AG09309 (cell line): ENCODE measurements around the gene MLYCD.

ENCODE experiments used
- DNase-seq: peaks from one replicate; pipeline ENCODE4 v3.0.0-alpha.2; 2010; ENCODE audit warnings: low read depth
- H3K4me3 ChIP-seq: 2 replicates; pipeline ENCODE4 v1.5.1; 2011; ENCODE audit warnings: mild to moderate bottlenecking, low read depth, low read length, moderate library complexity; ENCODE audit not compliant: control insufficient read depth
- CTCF ChIP-seq: IDR thresholded peaks from 2 replicates; pipeline ENCODE4 v1.5.1; 2011; ENCODE audit warnings: mild to moderate bottlenecking, low read depth, low read length, inconsistent platforms; ENCODE audit not compliant: insufficient read depth, control insufficient read depth; ENCODE audit errors: missing control alignments

MLYCD gene

GRCh38 chr16:83953796-83954576 is 55.1 kb downstream of the MLYCD start:
- DNase-seq: no peak
- H3K4me3 ChIP-seq: peak overlapping the region; percentile 74

DNA sequence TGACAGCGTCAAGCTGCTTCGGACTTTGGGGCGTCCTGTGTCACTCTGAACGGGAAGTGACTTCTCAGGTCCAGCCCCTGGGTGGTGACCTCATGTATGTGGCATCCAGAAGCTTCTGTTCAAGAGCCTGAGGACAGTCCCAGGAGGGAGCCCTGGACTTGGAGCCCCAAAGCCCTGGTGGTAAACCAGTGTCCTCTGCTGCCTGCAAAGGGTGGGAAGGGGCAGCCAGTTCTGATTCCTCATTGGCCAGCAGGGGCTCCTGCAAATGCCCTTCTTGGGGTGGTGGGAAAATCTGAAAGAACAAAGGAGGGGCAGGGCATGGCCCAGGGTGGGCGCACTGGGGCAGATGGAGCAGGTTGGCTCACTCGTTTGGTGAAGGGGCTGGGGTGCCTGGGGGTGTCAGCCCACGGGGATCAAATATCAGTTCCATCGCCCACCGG is 55.7 kb downstream of the MLYCD start:
- no peak for TF ChIP-seq CTCF
- DNase-seq: no peak
- H3K4me3 ChIP-seq: no peak overlapping the region; the same call in 1 of the 2 replicates

More at GRCh38 chr16:83953796-83954576, 55.1 kb downstream of the MLYCD start:
- peak; percentile 60 for TF ChIP-seq CTCF

DNA sequence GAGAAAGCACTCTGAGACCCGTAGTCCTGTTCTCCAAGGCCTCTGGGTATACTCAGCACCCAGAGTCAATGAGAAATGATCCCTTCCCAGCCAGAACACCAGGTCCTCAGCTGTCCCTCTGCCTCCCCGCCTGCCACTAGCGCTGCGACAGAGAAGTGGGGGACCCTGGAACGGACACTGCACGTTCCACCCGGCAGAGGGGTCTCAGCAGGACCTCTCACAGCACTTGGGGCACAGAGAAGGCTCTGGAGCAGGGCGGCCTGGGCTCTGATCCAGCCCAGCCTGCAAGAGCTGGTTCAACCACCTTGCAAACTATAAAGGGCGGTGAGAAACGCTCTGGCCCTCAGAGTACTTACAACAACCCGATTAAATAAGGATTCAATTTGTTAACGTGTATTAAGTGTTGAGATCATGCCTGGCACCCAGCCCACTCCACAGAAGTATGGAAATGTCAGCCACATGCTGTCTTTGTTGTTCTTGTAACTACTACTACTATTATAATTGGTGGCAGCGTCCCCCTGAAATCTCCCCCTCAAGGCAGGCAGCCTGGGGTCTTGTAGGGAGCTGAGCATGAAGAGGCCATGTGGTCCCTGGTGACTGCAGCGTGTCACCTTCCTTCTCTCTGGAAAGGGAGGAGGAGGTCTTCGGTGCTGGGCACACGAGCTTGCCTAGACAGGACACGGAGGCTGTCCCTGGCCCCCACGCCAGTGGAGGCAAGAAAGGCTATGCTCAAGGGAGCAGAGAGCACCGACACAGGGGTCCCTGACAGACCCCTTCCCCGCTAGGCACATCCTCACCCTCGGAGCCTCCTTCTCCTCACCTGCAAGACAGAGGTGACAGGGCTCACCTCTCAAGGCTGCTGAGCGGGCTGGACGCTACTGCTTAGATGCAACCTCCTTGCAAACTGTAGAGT is 56.6 kb downstream of the MLYCD start:
- TF ChIP-seq CTCF: no peak
- H3K4me3 ChIP-seq: no peak overlapping the region
- peak; percentile 5 for DNase-seq

- no peak overlapping the region for H3K4me3 ChIP-seq
- DNase-seq: peak; percentile 21
- TF ChIP-seq CTCF: peak; percentile 92
Measured at GRCh38 chr16:83956336-83957289, 57.7 kb downstream of the MLYCD start.

GRCh38 chr16:83957296-83957855 is 58.5 kb downstream of the MLYCD start:
- no peak for TF ChIP-seq CTCF
- H3K4me3 ChIP-seq: no peak overlapping the region
- no peak for DNase-seq
